Kidney epithelial cell (primary cell): ENCODE results near the gene TBC1D17. TPM values are rescaled to one million over a fixed set of nuclear protein-coding genes. Genes with fewer than 3 reads are reported as not detected.

Experiments
- DNase-seq: peaks from one replicate; pipeline ENCODE4 v3.0.0-alpha.2; 2010; ENCODE audit warnings: low read depth
- H3K27me3 ChIP-seq: 2 replicates; pipeline ENCODE4 v1.6.0; 2011; ENCODE audit warnings: low read length; ENCODE audit not compliant: control insufficient read depth, insufficient read depth
- H3K36me3 ChIP-seq: 2 replicates; pipeline ENCODE4 v1.5.1; 2011; ENCODE audit warnings: low read length; ENCODE audit not compliant: control insufficient read depth, insufficient read depth
- H3K4me3 ChIP-seq: 2 replicates; pipeline ENCODE4 v1.5.1; 2011; ENCODE audit warnings: low read depth, mild to moderate bottlenecking, control low read depth, low read length
- total RNA-seq: library from RNA; depleted of rRNA; stranded (reverse); fragments of >200 nt; gene quantifications from 2 replicates; pipeline ENCODE4 v1.2.3, GENCODE V29; 2015
- TF ChIP-seq, protein P1 (sequence below): IDR thresholded peaks from 2 replicates; pipeline ENCODE4 v1.5.1; 2011; ENCODE audit warnings: mild to moderate bottlenecking, moderate library complexity, low read length, control low read depth, inconsistent platforms; ENCODE audit not compliant: insufficient read depth, poor library complexity, severe bottlenecking

The TBC1D17 gene
- total RNA-seq, 1 donor from 2014 or later, result 17.4 TPM

- DNase-seq, result no peak
- TF ChIP-seq, protein P1, sequence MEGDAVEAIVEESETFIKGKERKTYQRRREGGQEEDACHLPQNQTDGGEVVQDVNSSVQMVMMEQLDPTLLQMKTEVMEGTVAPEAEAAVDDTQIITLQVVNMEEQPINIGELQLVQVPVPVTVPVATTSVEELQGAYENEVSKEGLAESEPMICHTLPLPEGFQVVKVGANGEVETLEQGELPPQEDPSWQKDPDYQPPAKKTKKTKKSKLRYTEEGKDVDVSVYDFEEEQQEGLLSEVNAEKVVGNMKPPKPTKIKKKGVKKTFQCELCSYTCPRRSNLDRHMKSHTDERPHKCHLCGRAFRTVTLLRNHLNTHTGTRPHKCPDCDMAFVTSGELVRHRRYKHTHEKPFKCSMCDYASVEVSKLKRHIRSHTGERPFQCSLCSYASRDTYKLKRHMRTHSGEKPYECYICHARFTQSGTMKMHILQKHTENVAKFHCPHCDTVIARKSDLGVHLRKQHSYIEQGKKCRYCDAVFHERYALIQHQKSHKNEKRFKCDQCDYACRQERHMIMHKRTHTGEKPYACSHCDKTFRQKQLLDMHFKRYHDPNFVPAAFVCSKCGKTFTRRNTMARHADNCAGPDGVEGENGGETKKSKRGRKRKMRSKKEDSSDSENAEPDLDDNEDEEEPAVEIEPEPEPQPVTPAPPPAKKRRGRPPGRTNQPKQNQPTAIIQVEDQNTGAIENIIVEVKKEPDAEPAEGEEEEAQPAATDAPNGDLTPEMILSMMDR, result no peak
These were observed 40.6 kb downstream of the TBC1D17 start for GRCh38 chr19:49918089-49918488.

DNA sequence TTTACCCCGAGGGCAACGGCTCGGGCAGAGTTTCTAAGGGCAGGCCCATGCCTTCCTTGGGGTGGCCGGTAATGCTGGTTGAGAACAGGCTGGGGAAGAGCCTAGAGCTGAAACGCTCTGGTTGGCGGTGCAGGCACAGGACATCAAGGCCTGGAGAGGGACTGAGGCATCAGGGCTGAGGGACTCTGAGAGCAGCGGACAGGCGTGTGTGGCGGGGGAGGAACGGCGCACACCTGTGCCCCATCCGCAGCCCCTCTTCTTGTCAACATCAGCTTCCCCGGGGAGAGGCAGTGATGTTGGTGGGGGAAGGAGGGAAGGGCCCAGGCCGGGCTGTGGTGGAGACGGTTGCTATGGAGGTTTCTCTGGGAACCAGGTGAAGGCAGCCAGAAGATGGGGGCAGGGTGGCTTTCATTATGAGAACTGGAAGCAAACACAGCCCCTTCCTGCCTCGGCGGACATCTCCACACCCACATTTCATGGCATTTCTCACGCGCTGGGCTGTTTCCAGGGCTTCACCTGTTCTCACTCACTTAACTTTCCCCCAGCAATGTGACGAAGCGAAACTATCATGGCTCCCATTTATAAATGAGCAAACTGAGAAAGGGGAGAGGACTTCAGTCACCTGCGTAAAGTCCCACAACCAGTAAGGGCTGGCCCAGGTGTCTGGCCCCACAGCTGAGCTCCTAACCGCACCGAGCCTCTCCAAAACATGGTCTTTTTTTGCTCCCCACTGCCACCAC lies 43.3 kb downstream of the TBC1D17 start:
- TF ChIP-seq, protein P1, result no peak

More at GRCh38 chr19:49918089-49918488, 40.6 kb downstream of the TBC1D17 start:
- Histone ChIP-seq H3K27me3 (no peaks in the 10 kb centered on the region), H3K4me3 (no peak overlapping the region), H3K36me3 (peaks cover 4% of the 10 kb centered on the region)

GRCh38 chr19:49921871-49922795 lies 44.6 kb downstream of the TBC1D17 start:
- H3K36me3 ChIP-seq, result peaks cover 3% of the 10 kb centered on the region
- TF ChIP-seq, protein P1, result no peak
- H3K4me3 ChIP-seq, result no peak overlapping the region
- no peaks in the 10 kb centered on the region for H3K27me3 ChIP-seq
- peak; percentile 34 for DNase-seq

More for the DNA sequence above, 43.3 kb downstream of the TBC1D17 start:
- no peak overlapping the region for H3K4me3 ChIP-seq
- peaks cover 3% of the 10 kb centered on the region for H3K36me3 ChIP-seq
- no peak for DNase-seq
- H3K27me3 ChIP-seq, result no peaks in the 10 kb centered on the region

DNA sequence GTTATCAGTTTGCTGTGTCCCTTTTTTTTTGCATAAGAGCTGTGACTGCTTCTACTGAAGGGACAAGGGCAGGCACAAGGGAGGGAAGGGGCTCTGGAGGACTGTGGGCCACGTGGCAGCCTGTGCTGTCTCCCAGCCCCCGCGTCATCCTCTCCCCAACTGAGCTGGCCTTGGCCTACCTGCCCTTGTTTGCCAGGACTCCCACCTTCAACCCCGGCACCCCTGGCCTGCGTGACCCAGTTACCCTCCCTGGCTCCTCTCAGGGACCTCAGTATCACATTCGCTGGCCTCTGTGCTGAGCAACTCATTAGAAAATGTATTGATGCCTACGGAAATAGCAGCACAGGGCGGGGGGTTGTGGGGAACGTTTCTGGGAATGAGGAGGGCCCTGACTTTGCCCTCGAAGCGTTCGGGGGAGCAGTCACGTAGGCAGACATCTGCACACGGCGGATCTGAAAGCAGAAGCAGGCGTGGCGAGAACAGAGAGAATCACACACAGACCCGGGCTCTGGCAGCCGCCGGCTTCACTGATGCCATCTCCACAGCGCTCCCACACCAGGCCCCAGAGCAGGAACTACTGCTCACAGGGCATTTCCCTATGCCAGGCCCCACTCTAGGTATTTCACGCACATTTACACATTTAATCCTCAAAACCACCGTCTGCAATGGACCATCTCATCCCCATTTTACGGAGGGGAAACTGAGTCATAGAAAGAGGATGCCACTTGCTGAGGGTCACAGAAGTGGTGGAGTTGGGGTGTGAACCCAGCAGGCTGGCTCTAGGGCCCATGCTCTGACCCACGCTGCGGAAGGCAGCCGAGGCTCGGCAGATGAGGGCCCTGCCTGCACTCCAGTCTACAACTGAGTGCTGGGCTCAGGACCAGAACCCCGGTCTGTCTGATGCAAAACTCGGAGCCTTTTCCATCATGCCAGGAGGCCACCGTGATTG lies 45.8 kb downstream of the TBC1D17 start:
- TF ChIP-seq, protein P1, result no peak
- H3K27me3 ChIP-seq, result no peaks in the 10 kb centered on the region

More for the DNA sequence above, 45.8 kb downstream of the TBC1D17 start:
- DNase-seq, result no peak
- H3K36me3 ChIP-seq, result peaks cover 5% of the 10 kb centered on the region
- no peak overlapping the region for H3K4me3 ChIP-seq
